K562 (cell line): ENCODE results near the gene SPTBN4. TPM values are rescaled to one million over a fixed set of nuclear protein-coding genes. Genes with fewer than 3 reads are reported as not detected.
A peak's percentile ranks its signal among the peaks of the same experiment; 100 is the strongest.

Experiments used
- ATAC-seq: fragments of 200-7000 bp; cut with Tn5 transposase; 3 replicates; pipeline ENCODE4 v1.9.1; 2020; ENCODE audit warnings: moderate library complexity
- BruUV-seq: library from RNA; stranded (reverse); fragments of 400-500 nt; replicated peaks from 2 replicates; lab custom pipeline; 2021; lab: Mats Ljungman, UMichigan
- CTCF ChIA-PET: fragments of 300-600 bp; formaldehyde crosslinking; extraction: SDS; loops from one replicate; lab custom pipeline; 2021; ENCODE audit warnings: low intra/inter-chr PET ratio; lab: Yijun Ruan, JAX
- POLR2A ChIA-PET: fragments of 300-600, 350-650 bp; sonication (Branson Sonifier 250); formaldehyde crosslinking; extraction: SDS; loops from one replicate; lab custom pipeline; 2021; ENCODE audit warnings: antibody characterized with exemption, inconsistent platforms; lab: Yijun Ruan, JAX
- DNase-seq, 4 experiments: peaks; one replicate each; pipeline versions ENCODE4 v3.0.0 to v3.0.0-alpha.2; 2011 to 2018; ENCODE audit warnings: low spot score in 3 of 4, mixed read lengths in 3 of 4; ENCODE audit errors: extremely low read depth in 1 of 4
- FAIRE-seq: peaks from 2 replicates; lab custom pipeline; 2011; peaks lifted over from hg19 to GRCh38; lab: Jason Lieb, UNC
- H2AFZ ChIP-seq: 2 replicates; pipeline ENCODE4 v1.6.0; 2011; ENCODE audit warnings: low read depth, low read length, control low read depth, inconsistent platforms
- H3K27ac ChIP-seq: fragments of 200-600 bp; 3 replicates; pipeline ENCODE4 v1.8.0; 2011; ENCODE audit warnings: low read depth, mild to moderate bottlenecking, control low read depth, inconsistent platforms, low read length, moderate library complexity, mixed read lengths; ENCODE audit errors: extremely low read depth
- H3K27me3 ChIP-seq, 2 experiments: fragments of 300-600 bp in 1 of 2; 2 replicates in 1 of 2; 3 replicates in 1 of 2; pipeline versions ENCODE4 v1.6.0 to v1.8.0; 2011; ENCODE audit warnings: inconsistent platforms in 2 of 2, low read length in 2 of 2, mild to moderate bottlenecking in 1 of 2, mixed read lengths in 1 of 2, moderate library complexity in 1 of 2; ENCODE audit not compliant: control insufficient read depth in 2 of 2, insufficient read depth in 2 of 2
- H3K36me3 ChIP-seq: fragments of 300-600 bp; 3 replicates; pipeline ENCODE4 v1.8.0; 2011; ENCODE audit warnings: mild to moderate bottlenecking, low read length, inconsistent platforms; ENCODE audit not compliant: control insufficient read depth, insufficient read depth
- H3K4me1 ChIP-seq, 2 experiments: fragments of 200-600 bp in 1 of 2; replicated peaks in 1 of 2; 2 replicates in 1 of 2; 3 replicates in 1 of 2; pipeline versions ENCODE4 v1.5.1 to v1.8.0; 2011; ENCODE audit warnings: inconsistent platforms in 2 of 2, low read length in 2 of 2, mild to moderate bottlenecking in 1 of 2, mixed read lengths in 1 of 2, moderate library complexity in 1 of 2; ENCODE audit not compliant: control insufficient read depth in 2 of 2, insufficient read depth in 2 of 2
- H3K4me2 ChIP-seq: 2 replicates; pipeline ENCODE4 v1.6.1; 2011; ENCODE audit warnings: low read length, control low read depth, inconsistent platforms, mixed read lengths; ENCODE audit not compliant: insufficient read depth
- H3K4me3 ChIP-seq: fragments of 200-600 bp; sonication (generic), shearing (Covaris generic); 2 replicates; pipeline ENCODE4 v1.5.1; 2016; ENCODE audit warnings: control low read depth, inconsistent platforms
- H3K79me2 ChIP-seq: fragments of 200-600 bp; 3 replicates; pipeline ENCODE4 v1.8.0; 2011; ENCODE audit warnings: low read length, inconsistent platforms; ENCODE audit not compliant: control insufficient read depth, insufficient read depth
- H3K9ac ChIP-seq, 2 experiments: 2 replicates each; pipeline versions ENCODE4 v1.6.0 to v1.6.1; 2011; ENCODE audit warnings: low read depth in 2 of 2, low read length in 2 of 2, control low read depth in 1 of 2, inconsistent platforms in 1 of 2, mild to moderate bottlenecking in 1 of 2, mixed read lengths in 1 of 2; ENCODE audit not compliant: insufficient read depth in 1 of 2
- H3K9me1 ChIP-seq: one replicate; pipeline ENCODE4 v1.6.0; 2011; ENCODE audit warnings: inconsistent platforms, mild to moderate bottlenecking, low read length, moderate library complexity; ENCODE audit not compliant: control insufficient read depth, insufficient read depth
- H3K9me3 ChIP-seq: replicated peaks from 2 replicates; pipeline ENCODE4 v1.5.1; 2011; ENCODE audit warnings: low read depth, low read length, inconsistent platforms; ENCODE audit not compliant: control insufficient read depth, insufficient read depth
- H4K20me1 ChIP-seq: replicated peaks from 2 replicates; pipeline ENCODE4 v1.6.1; 2011; ENCODE audit warnings: low read length, inconsistent platforms, mixed read lengths; ENCODE audit not compliant: control insufficient read depth, insufficient read depth
- ATF7 ChIP-seq: fragments of 450-650 bp; IDR thresholded peaks from 2 replicates; pipeline ENCODE4 v1.7.1; 2014; ENCODE audit warnings: mild to moderate bottlenecking, moderate library complexity
- FOXP1 ChIP-seq: sonication (generic); formaldehyde crosslinking; IDR thresholded peaks from 2 replicates; pipeline ENCODE4 v1.8.0; 2022; ENCODE audit warnings: mild to moderate bottlenecking, missing genetic modification reagents
- NFIC ChIP-seq: fragments of 450-650 bp; IDR thresholded peaks from 2 replicates; pipeline ENCODE4 v1.6.1; 2017; ENCODE audit warnings: mild to moderate bottlenecking, inconsistent platforms
- SP1 ChIP-seq: sonication (generic); formaldehyde crosslinking; IDR thresholded peaks from 2 replicates; pipeline ENCODE4 v1.8.1; 2022; ENCODE audit warnings: mild to moderate bottlenecking, missing genetic modification reagents
- SPI1 ChIP-seq: IDR thresholded peaks from 2 replicates; pipeline ENCODE4 v1.6.1; 2011; ENCODE audit warnings: low read depth, low read length, control low read depth, borderline replicate concordance
- ZNF778 ChIP-seq: fragments of 450-650 bp; formaldehyde crosslinking; IDR thresholded peaks from 2 replicates; pipeline ENCODE4 v1.4.0; 2020; ENCODE audit warnings: mild to moderate bottlenecking, moderate library complexity
- whole genome bisulfite sequencing: fragments of 100-300 bp; shearing (Covaris generic); methylation state at CpG from one replicate; pipeline ENCODE4 v1.1.6; 2016; ENCODE audit warnings: low coverage, mixed read lengths; ENCODE audit not compliant: insufficient coverage; ENCODE audit errors: missing lambda C conversion rate; 5-methylcytosine and 5-hydroxymethylcytosine counted together
- in situ Hi-C: fragments of 300-500 bp; cut with MboI; formaldehyde crosslinking; loops from 4 replicates; pipeline ENCODE4 v1.15.0; 2018; ENCODE audit warnings: inconsistent platforms, mixed read lengths
- intact Hi-C: fragments of 100-400 bp; cut with micrococcal nuclease; formaldehyde crosslinking; loops from 2 replicates; pipeline ENCODE4 v1.14.2; 2022
- polyA plus RNA-seq, 8 experiments: library from polyadenylated mRNA; depleted of rRNA in 4 of 8; stranded (reverse) in 5 of 8; unstranded in 3 of 8; fragments of >200 nt; fragmentation: Nextera tagmentation in 2 of 8; fragmentation: Illumina TruSeq in 1 of 8; extraction: Ambion mirVana in 2 of 8; extraction: Trizol in 1 of 8; gene quantifications; 2 replicates each; pipeline versions ENCODE4 v1.2.1 to v1.2.3, GENCODE V29; 2011 to 2014; ENCODE audit warnings: inconsistent platforms in 1 of 8, missing spikeins in 1 of 8
- total RNA-seq, 7 experiments: library from RNA; depleted of rRNA in 6 of 7; stranded (reverse); fragments of >200 nt in 6 of 7; fragmentation: Illumina TruSeq in 2 of 7; extraction: Trizol in 2 of 7; gene quantifications; 2 replicates each; pipeline versions ENCODE4 v1.2.1 to v1.2.3, GENCODE V29; 2011 to 2021; ENCODE audit warnings: low replicate concordance in 1 of 7
- TF ChIP-seq, protein P1 (sequence below): sonication (generic); formaldehyde crosslinking; IDR thresholded peaks from 2 replicates; pipeline ENCODE4 v1.8.1; 2023; ENCODE audit warnings: mild to moderate bottlenecking, missing genetic modification reagents, moderate library complexity
- TF ChIP-seq, protein P2 (sequence below): fragments of 450-650 bp; IDR thresholded peaks from 2 replicates; pipeline ENCODE4 v1.6.1; 2014; ENCODE audit warnings: low read depth, mild to moderate bottlenecking, moderate library complexity, borderline replicate concordance
- TF ChIP-seq, protein P3 (sequence below), 3 experiments: fragments of 200-800 bp in 1 of 3; fragments of 250-450 bp in 1 of 3; fragments of 450-650 bp in 1 of 3; sonication (Bioruptor Pico) in 1 of 3; sonication (Bioruptor generic) in 1 of 3; formaldehyde crosslinking in 1 of 3; IDR thresholded peaks; 2 replicates each; pipeline versions ENCODE4 v1.6.1 to v1.8.0; 2016 to 2022; ENCODE audit warnings: mild to moderate bottlenecking in 2 of 3, missing genetic modification characterization in 2 of 3, missing compliant biosample characterization in 1 of 3, moderate library complexity in 1 of 3
- TF ChIP-seq, protein P4 (sequence below), 2 experiments: fragments of 200-800 bp in 1 of 2; sonication (Bioruptor generic) in 1 of 2; sonication (generic) in 1 of 2; formaldehyde crosslinking in 1 of 2; IDR thresholded peaks in 1 of 2; conservative IDR thresholded peaks in 1 of 2; 2 replicates each; pipeline versions ENCODE4 v1.5.0 to v1.6.1; 2016 to 2020; ENCODE audit warnings: missing compliant biosample characterization in 1 of 2, missing genetic modification characterization in 1 of 2, missing genetic modification reagents in 1 of 2

Gene SPTBN4
- total and polyA plus RNA-seq, 9 of the 15 experiments (the other 6 are each of a cell fraction or from before 2014, with no cell fraction given): 0.01 to 1.5 (median 0.86) TPM

DNA sequence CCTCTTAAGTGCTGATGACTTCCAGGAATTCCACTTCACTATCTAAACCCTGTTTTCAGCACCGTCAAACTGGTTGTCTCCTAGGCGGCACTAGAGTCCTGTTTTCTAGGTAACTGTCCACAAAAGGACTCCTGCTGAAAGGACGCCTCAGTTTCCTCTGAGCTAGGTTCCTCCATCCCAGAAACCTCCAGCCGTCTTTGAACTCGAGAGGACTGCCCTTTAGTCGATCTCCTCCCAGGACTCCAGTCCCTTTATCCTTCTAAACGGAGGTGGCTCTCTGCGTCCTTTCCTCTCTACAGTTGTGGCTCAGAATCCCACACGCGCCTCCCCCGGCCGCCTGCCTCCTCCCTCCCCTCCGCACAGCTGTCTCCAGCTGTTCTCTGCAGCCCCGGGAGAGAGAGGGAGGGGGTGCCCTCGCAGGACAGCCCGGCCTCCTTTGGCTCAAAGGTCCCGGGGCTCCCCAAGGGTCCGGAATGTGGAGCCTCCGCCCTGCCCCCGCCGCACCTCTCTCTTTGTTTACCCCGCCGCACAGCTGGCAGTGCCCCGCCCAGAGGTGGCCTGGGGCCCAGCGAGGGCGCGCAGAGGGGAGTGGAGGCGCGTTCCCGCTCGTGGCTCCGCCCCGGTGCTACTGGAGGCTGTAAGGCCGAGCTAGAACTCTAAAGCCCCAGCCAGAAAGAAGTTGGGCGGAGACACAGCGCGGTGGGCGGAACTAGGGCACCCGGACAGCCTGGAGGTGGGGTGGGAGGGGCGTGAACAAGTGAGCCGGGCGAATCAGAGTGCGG is 136.8 kb downstream of the SPTBN4 start:
- peak; percentile 76 to 99 (median 88) for DNase-seq
- no TSS peak for BruUV-seq
- H3K9ac ChIP-seq: peak overlapping the region; percentile 93 to 95
- in situ Hi-C loops: no loop called here
- intact Hi-C loops: loop anchor here (5.0 kb wide), 1 partner anchor 296 kb away; no protein-coding TSS in a partner anchor
- H3K9me3 ChIP-seq: no peaks in the 10 kb centered on the region
- H2AFZ ChIP-seq: peak overlapping the region; percentile 58; the same call in 1 of the 2 replicates
- FAIRE-seq: peak; percentile 98
- CTCF ChIA-PET: interaction anchor here (0.6 to 2.7 kb wide), 4 partner anchors 31 to 139 kb away, joined by 3 to 35 read pairs (median 8); no protein-coding TSS in a partner anchor
- peak overlapping the region; percentile 87 for H3K4me2 ChIP-seq
- H3K4me1 ChIP-seq: peaks cover 60 to 95% of the 10 kb centered on the region in 2 experiments
- peaks cover 7% of the 10 kb centered on the region; the same call in 1 of the 3 replicates for H3K36me3 ChIP-seq
- peak overlapping the region; percentile 61 for H3K4me3 ChIP-seq
- no peaks in the 10 kb centered on the region for H3K27me3 ChIP-seq
- POLR2A ChIA-PET: interaction anchor here (0.6 to 2.3 kb wide), 18 partner anchors 9 to 585 kb away, joined by 3 to 15 read pairs (median 4); partner anchors contain the start of genes BLVRB and SERTAD1
- under 1% methylated on average over 36 of the region's 43 CpGs for WGBS
- peak; percentile 83 for ATAC-seq
- peaks cover 4% of the 10 kb centered on the region for H3K9me1 ChIP-seq
- peaks cover 6% of the 10 kb centered on the region; the same call in 1 of the 2 replicates for H4K20me1 ChIP-seq
- peaks cover 22% of the 10 kb centered on the region for H3K79me2 ChIP-seq
- H3K27ac ChIP-seq: peak overlapping the region; percentile 93
- TF ChIP-seq, protein P1, sequence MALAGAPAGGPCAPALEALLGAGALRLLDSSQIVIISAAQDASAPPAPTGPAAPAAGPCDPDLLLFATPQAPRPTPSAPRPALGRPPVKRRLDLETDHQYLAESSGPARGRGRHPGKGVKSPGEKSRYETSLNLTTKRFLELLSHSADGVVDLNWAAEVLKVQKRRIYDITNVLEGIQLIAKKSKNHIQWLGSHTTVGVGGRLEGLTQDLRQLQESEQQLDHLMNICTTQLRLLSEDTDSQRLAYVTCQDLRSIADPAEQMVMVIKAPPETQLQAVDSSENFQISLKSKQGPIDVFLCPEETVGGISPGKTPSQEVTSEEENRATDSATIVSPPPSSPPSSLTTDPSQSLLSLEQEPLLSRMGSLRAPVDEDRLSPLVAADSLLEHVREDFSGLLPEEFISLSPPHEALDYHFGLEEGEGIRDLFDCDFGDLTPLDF (CRISPR knock-in tag): peak; percentile 68; the same call in 1 of the 2 replicates
- TF ChIP-seq, protein P2, sequence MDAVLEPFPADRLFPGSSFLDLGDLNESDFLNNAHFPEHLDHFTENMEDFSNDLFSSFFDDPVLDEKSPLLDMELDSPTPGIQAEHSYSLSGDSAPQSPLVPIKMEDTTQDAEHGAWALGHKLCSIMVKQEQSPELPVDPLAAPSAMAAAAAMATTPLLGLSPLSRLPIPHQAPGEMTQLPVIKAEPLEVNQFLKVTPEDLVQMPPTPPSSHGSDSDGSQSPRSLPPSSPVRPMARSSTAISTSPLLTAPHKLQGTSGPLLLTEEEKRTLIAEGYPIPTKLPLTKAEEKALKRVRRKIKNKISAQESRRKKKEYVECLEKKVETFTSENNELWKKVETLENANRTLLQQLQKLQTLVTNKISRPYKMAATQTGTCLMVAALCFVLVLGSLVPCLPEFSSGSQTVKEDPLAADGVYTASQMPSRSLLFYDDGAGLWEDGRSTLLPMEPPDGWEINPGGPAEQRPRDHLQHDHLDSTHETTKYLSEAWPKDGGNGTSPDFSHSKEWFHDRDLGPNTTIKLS: peak; percentile 84; the same call in 1 of the 2 replicates
- TF ChIP-seq, protein P3, sequence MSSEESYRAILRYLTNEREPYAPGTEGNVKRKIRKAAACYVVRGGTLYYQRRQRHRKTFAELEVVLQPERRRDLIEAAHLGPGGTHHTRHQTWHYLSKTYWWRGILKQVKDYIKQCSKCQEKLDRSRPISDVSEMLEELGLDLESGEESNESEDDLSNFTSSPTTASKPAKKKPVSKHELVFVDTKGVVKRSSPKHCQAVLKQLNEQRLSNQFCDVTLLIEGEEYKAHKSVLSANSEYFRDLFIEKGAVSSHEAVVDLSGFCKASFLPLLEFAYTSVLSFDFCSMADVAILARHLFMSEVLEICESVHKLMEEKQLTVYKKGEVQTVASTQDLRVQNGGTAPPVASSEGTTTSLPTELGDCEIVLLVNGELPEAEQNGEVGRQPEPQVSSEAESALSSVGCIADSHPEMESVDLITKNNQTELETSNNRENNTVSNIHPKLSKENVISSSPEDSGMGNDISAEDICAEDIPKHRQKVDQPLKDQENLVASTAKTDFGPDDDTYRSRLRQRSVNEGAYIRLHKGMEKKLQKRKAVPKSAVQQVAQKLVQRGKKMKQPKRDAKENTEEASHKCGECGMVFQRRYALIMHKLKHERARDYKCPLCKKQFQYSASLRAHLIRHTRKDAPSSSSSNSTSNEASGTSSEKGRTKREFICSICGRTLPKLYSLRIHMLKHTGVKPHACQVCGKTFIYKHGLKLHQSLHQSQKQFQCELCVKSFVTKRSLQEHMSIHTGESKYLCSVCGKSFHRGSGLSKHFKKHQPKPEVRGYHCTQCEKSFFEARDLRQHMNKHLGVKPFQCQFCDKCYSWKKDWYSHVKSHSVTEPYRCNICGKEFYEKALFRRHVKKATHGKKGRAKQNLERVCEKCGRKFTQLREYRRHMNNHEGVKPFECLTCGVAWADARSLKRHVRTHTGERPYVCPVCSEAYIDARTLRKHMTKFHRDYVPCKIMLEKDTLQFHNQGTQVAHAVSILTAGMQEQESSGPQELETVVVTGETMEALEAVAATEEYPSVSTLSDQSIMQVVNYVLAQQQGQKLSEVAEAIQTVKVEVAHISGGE (CRISPR knock-in tag; IDR thresholded peaks at IDR 0.05): peak in 1 of 3 experiments; percentile 52; a peak in 2 of 6 replicates
- TF ChIP-seq SPI1: peak; percentile 64
- 0 out of 2 replicates have a peak, but pooled peaks have one; percentile 56 for TF ChIP-seq FOXP1 (CRISPR knock-in tag)
- peak; percentile 54 for TF ChIP-seq NFIC
- TF ChIP-seq, protein P4, sequence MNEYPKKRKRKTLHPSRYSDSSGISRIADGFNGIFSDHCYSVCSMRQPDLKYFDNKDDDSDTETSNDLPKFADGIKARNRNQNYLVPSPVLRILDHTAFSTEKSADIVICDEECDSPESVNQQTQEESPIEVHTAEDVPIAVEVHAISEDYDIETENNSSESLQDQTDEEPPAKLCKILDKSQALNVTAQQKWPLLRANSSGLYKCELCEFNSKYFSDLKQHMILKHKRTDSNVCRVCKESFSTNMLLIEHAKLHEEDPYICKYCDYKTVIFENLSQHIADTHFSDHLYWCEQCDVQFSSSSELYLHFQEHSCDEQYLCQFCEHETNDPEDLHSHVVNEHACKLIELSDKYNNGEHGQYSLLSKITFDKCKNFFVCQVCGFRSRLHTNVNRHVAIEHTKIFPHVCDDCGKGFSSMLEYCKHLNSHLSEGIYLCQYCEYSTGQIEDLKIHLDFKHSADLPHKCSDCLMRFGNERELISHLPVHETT (CRISPR knock-in tag; conservative IDR thresholded peaks at IDR 0.05 in 1 of 2, IDR thresholded peaks at IDR 0.05 in 1 of 2): peak in 1 of 2 experiments; percentile 66; a peak in 1 of 4 replicates
- no peak for TF ChIP-seq ZNF778
- TF ChIP-seq ATF7: peak; percentile 67; the same call in 1 of the 2 replicates
- peak; percentile 91 for TF ChIP-seq SP1 (CRISPR knock-in tag)
